Right lobe of liver (tissue), 4 donors: ENCODE data around the gene EFR3B.

Experiments used
- POLR2A ChIP-seq: fragments of 450-650 bp; IDR thresholded peaks from one replicate; pipeline ENCODE4 v1.6.1; 2017; ENCODE audit warnings: antibody characterized with exemption, mild to moderate bottlenecking
- TF ChIP-seq, protein P1 (sequence below), 4 donors: fragments of 200-600 bp in 3 of 4; fragments of 450-650 bp in 1 of 4; IDR thresholded peaks; one replicate each; pipeline versions ENCODE4 v1.5.1 to v1.8.0; 2016 to 2022; ENCODE audit warnings: antibody characterized with exemption in 4 of 4, mild to moderate bottlenecking in 2 of 4
- donor health status: DM: no; HTN: no; CAD: no.
- donor health status: DM: no; HTN: no; CAD: no.
- donor health status: DM: no; HTN: yes; CAD: no.

DNA sequence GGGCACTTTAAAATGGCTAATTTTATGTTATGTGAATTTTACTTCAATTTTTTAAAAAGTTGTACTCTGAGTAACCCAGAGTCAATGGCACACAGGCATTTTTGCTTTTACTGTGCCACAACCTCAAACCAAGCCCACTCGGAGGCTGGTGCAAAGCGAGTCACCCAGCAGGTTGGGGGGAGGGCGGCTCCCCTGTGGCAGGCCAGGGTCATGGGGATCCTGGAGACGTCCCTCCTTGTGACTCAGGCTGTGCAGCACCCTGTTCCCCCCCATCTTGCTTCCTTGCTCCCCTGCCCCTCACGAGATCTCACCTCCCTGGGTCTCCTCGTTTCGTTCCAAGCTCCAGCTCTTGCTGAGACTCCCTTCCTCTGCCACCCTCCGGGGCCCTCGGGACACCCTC lies 67.9 kb downstream of the EFR3B start:
- TF ChIP-seq POLR2A = no peak
- TF ChIP-seq, protein P1, sequence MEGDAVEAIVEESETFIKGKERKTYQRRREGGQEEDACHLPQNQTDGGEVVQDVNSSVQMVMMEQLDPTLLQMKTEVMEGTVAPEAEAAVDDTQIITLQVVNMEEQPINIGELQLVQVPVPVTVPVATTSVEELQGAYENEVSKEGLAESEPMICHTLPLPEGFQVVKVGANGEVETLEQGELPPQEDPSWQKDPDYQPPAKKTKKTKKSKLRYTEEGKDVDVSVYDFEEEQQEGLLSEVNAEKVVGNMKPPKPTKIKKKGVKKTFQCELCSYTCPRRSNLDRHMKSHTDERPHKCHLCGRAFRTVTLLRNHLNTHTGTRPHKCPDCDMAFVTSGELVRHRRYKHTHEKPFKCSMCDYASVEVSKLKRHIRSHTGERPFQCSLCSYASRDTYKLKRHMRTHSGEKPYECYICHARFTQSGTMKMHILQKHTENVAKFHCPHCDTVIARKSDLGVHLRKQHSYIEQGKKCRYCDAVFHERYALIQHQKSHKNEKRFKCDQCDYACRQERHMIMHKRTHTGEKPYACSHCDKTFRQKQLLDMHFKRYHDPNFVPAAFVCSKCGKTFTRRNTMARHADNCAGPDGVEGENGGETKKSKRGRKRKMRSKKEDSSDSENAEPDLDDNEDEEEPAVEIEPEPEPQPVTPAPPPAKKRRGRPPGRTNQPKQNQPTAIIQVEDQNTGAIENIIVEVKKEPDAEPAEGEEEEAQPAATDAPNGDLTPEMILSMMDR (IDR thresholded peaks at IDR 0.05) = no peak
